Liver (tissue), 9 donors: Measurements from ENCODE around the gene HCRTR1. TPM values are rescaled to one million over a fixed set of nuclear protein-coding genes. Genes with fewer than 3 reads are reported as not detected.

Experiments
- DNase-seq: peaks from one replicate; pipeline ENCODE4 v3.0.0-alpha.2; 2017; ENCODE audit warnings: low spot score
- H3K27ac ChIP-seq, 2 donors: one replicate each; pipeline ENCODE4 v1.7.0; 2013; ENCODE audit warnings: inconsistent platforms in 2 of 2, low read length in 2 of 2, control low read depth in 1 of 2, low read depth in 1 of 2, mild to moderate bottlenecking in 1 of 2
- H3K27me3 ChIP-seq, 4 donors: one replicate each; pipeline versions ENCODE4 v1.6.1 to v1.7.0; 2013; ENCODE audit warnings: low read length in 3 of 4, inconsistent platforms in 1 of 4, mild to moderate bottlenecking in 1 of 4, moderate library complexity in 1 of 4; ENCODE audit not compliant: control insufficient read depth in 4 of 4, insufficient read depth in 4 of 4
- H3K36me3 ChIP-seq, 4 donors: one replicate each; pipeline versions ENCODE4 v1.6.1 to v1.7.0; 2013; ENCODE audit warnings: low read length in 3 of 4, mild to moderate bottlenecking in 3 of 4, low read depth in 1 of 4, moderate library complexity in 1 of 4; ENCODE audit not compliant: control insufficient read depth in 4 of 4, insufficient read depth in 3 of 4
- H3K4me1 ChIP-seq, 4 donors: one replicate each; pipeline versions ENCODE4 v1.6.1 to v1.7.0; 2013; ENCODE audit warnings: low read length in 3 of 4, mild to moderate bottlenecking in 3 of 4, moderate library complexity in 1 of 4; ENCODE audit not compliant: control insufficient read depth in 4 of 4, insufficient read depth in 4 of 4
- H3K4me3 ChIP-seq, 3 donors: one replicate each; pipeline versions ENCODE4 v1.6.1 to v1.7.0; 2013; ENCODE audit warnings: low read length in 3 of 3, control low read depth in 1 of 3, low read depth in 1 of 3, mild to moderate bottlenecking in 1 of 3
- H3K9ac ChIP-seq, 2 donors: one replicate each; pipeline ENCODE4 v1.7.0; 2013; ENCODE audit warnings: low read length in 2 of 2, mild to moderate bottlenecking in 2 of 2, moderate library complexity in 2 of 2, control low read depth in 1 of 2, low read depth in 1 of 2
- H3K9me3 ChIP-seq, 4 donors: one replicate each; pipeline versions ENCODE4 v1.6.1 to v1.7.0; 2013; ENCODE audit warnings: low read length in 3 of 4; ENCODE audit not compliant: control insufficient read depth in 4 of 4
- FOXA1 ChIP-seq: IDR thresholded peaks from 2 replicates; pipeline ENCODE4 v1.6.1; 2016; ENCODE audit warnings: antibody characterized with exemption
- HNF4G ChIP-seq: IDR thresholded peaks from 2 replicates; pipeline ENCODE4 v1.6.1; 2016; ENCODE audit warnings: antibody characterized with exemption
- JUND ChIP-seq, 2 donors: IDR thresholded peaks; 2 replicates each; pipeline ENCODE4 v1.6.1; 2016; ENCODE audit warnings: antibody characterized with exemption in 2 of 2
- NR2F2 ChIP-seq: IDR thresholded peaks from 2 replicates; pipeline ENCODE4 v1.6.1; 2016; ENCODE audit warnings: antibody characterized with exemption
- REST ChIP-seq: IDR thresholded peaks from 2 replicates; pipeline ENCODE4 v1.6.1; 2016; ENCODE audit warnings: antibody characterized with exemption, mild to moderate bottlenecking
- RXRA ChIP-seq, 2 donors: IDR thresholded peaks; 2 replicates each; pipeline ENCODE4 v1.6.1; 2017 to 2018; ENCODE audit warnings: antibody characterized with exemption in 2 of 2, mild to moderate bottlenecking in 1 of 2
- SP1 ChIP-seq: IDR thresholded peaks from 2 replicates; pipeline ENCODE4 v1.6.1; 2018; ENCODE audit warnings: antibody characterized with exemption, mild to moderate bottlenecking
- YY1 ChIP-seq: IDR thresholded peaks from 2 replicates; pipeline ENCODE4 v1.6.1; 2016; ENCODE audit warnings: antibody characterized with exemption, mild to moderate bottlenecking
- ZBTB33 ChIP-seq: IDR thresholded peaks from 2 replicates; pipeline ENCODE4 v1.6.1; 2016; ENCODE audit warnings: antibody characterized with exemption
- WGBS: extraction: QIAGEN DNeasy Blood & Tissue Kit; methylation state at CpG from one replicate; pipeline ENCODE4 v1.1.7; 2013; 5-methylcytosine and 5-hydroxymethylcytosine counted together
- polyA plus RNA-seq, 2 donors: library from polyadenylated mRNA; stranded (reverse) in 1 of 2; unstranded in 1 of 2; fragments of 200-250 nt in 1 of 2; fragments of >200 nt in 1 of 2; fragmentation: Nextera tagmentation in 1 of 2; extraction: Ambion mirVana in 1 of 2; gene quantifications; one replicate each; pipeline versions ENCODE4 v1.2.1 to v1.2.3, GENCODE V29; 2013 to 2015
- total RNA-seq, 2 donors: library from RNA; depleted of rRNA; stranded (reverse); fragments of >200 nt; gene quantifications; one replicate each; pipeline ENCODE4 v1.2.3, GENCODE V29; 2014
- donor health status: healthy.
- donor health status: healthy.
- donor health status: healthy.
- donor health status: healthy.
- donor health status: healthy.

The HCRTR1 gene
- total and polyA plus RNA-seq, 4 donors, result 0.06 TPM; not detected in 3

GRCh38 chr1:31583082-31583994 is 34.2 kb upstream of the HCRTR1 start:
- WGBS, result 81% methylated on average over 16 of the region's 16 CpGs
- DNase-seq, result no peak
- H3K36me3 ChIP-seq, result no peaks in the 10 kb centered on the region
- no peak overlapping the region for H3K9ac ChIP-seq
- no peak overlapping the region for H3K4me3 ChIP-seq
- TF ChIP-seq YY1 (no peak), ZBTB33 (no peak), FOXA1 (no peak), HNF4G (no peak), RXRA (IDR thresholded peaks at IDR 0.05) (peak in 1 of 2 donors; percentile 49), JUND (IDR thresholded peaks at IDR 0.05) (no peak), REST (no peak), NR2F2 (peak; percentile 94)
- peak overlapping the region; percentile 21 to 48 for H3K27ac ChIP-seq
- peaks cover 0 to 36% (median 10%) of the 10 kb centered on the region in 4 donors for H3K4me1 ChIP-seq
- no peaks in the 10 kb centered on the region for H3K9me3 ChIP-seq
- H3K27me3 ChIP-seq, result no peaks in the 10 kb centered on the region

- Histone ChIP-seq H3K36me3 (no peaks in the 10 kb centered on the region), H3K9ac (no peak overlapping the region), H3K4me3 (no peak overlapping the region), H3K9me3 (no peaks in the 10 kb centered on the region), H3K27ac (peak overlapping the region; percentile 21 to 48), H3K27me3 (no peaks in the 10 kb centered on the region), H3K4me1 (peaks cover 0 to 41% (median 13%) of the 10 kb centered on the region in 4 donors)
- peak; percentile 74 for DNase-seq
- 64% methylated on average over 13 of the region's 13 CpGs for WGBS
- TF ChIP-seq YY1 (no peak), REST (peak; percentile 8), NR2F2 (peak; percentile 83), SP1 (peak; percentile 34)
Observed at GRCh38 chr1:31583995-31584868, 33.3 kb upstream of the HCRTR1 start.
